WERI-Rb-1 (cell line): ENCODE results near the gene CDKAL1.
A peak's percentile ranks its signal among the peaks of the same experiment; 100 is the strongest.

Experiments used
- DNase-seq: peaks from one replicate; pipeline ENCODE4 v3.0.0-alpha.2; 2020
- H3K27ac ChIP-seq: fragments of 250-450 bp; sonication (Bioruptor Pico); 2 replicates; pipeline ENCODE4 v1.5.1; 2020; ENCODE audit warnings: mild to moderate bottlenecking, moderate library complexity
- H3K27me3 ChIP-seq: fragments of 250-450 bp; sonication (Bioruptor Pico); 2 replicates; pipeline ENCODE4 v1.5.1; 2021; ENCODE audit warnings: mild to moderate bottlenecking, low read depth, moderate library complexity; ENCODE audit not compliant: insufficient read depth, severe bottlenecking
- H3K36me3 ChIP-seq: fragments of 250-450 bp; sonication (Bioruptor Pico); 2 replicates; pipeline ENCODE4 v1.5.1; 2020; ENCODE audit warnings: mild to moderate bottlenecking, moderate library complexity
- H3K4me3 ChIP-seq: 2 replicates; pipeline ENCODE4 v1.5.1; 2011; ENCODE audit warnings: low read depth, mild to moderate bottlenecking, control low read depth, low read length
- H3K9me3 ChIP-seq: fragments of 250-450 bp; sonication (Bioruptor Pico); 2 replicates; pipeline ENCODE4 v1.5.1; 2021; ENCODE audit warnings: mild to moderate bottlenecking, moderate library complexity; ENCODE audit not compliant: severe bottlenecking
- TF ChIP-seq, protein P1 (sequence below): IDR thresholded peaks from 2 replicates; pipeline ENCODE4 v1.5.1; 2011; ENCODE audit warnings: low read depth, mild to moderate bottlenecking, control low read depth, inconsistent platforms, low read length

The CDKAL1 gene

DNA sequence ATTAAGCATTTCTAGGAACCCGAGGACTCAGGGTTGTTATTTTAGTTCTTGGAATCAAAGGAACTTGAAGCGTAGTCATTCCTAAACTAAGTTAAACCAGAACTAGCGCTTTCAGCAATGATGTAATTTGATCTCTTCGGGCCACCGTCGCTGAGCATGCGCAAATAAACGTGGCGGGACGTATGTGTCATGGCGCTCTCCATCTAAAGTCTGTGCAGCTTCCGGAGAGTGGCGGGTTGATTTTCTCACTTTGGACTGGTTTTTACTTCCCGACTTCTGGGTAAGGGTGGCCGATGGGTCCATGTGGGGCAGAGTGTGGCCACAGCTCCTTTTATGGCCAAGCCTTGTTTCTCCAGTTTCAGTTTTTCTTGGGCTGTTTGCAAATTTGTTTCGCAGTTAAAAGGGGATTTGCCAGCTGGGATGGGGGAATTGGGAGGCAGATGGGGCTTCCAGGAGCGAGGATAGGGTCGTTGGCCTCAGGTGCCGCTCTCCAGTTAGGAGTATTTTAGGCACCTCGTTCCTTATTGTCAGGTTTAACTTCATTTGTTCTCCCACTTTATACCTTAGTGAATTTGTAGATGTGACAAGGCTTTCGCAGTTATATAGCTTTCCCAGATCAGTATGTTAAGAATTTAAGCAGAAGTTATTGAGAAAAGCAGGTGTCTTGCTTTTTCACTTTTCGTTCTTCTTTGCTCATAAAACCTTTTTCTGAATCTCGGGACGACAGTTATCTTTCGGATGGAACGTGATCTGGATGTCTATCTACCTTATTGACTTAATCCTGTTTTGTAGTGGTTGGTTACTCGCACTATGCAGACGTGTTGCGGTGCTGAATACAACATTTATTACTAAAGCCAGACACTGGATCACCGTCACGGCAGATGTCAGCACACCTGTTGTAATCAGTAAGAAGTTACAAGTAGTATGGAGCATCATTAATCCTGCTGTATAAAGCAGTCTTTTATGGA, at the start of gene CDKAL1:
TSS of gene CDKAL1 (plus strand) at position 163 of the 968 bp plus-strand sequence. CDS start 11,894 bp downstream, outside the sequence.
- TF ChIP-seq, protein P1, sequence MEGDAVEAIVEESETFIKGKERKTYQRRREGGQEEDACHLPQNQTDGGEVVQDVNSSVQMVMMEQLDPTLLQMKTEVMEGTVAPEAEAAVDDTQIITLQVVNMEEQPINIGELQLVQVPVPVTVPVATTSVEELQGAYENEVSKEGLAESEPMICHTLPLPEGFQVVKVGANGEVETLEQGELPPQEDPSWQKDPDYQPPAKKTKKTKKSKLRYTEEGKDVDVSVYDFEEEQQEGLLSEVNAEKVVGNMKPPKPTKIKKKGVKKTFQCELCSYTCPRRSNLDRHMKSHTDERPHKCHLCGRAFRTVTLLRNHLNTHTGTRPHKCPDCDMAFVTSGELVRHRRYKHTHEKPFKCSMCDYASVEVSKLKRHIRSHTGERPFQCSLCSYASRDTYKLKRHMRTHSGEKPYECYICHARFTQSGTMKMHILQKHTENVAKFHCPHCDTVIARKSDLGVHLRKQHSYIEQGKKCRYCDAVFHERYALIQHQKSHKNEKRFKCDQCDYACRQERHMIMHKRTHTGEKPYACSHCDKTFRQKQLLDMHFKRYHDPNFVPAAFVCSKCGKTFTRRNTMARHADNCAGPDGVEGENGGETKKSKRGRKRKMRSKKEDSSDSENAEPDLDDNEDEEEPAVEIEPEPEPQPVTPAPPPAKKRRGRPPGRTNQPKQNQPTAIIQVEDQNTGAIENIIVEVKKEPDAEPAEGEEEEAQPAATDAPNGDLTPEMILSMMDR: no peak
- peak within 1 kb of the TSS; percentile 73 for H3K4me3 ChIP-seq
- peak within 1 kb of the TSS; percentile 96 for H3K27ac ChIP-seq
- peak; percentile 97 for DNase-seq
- H3K36me3 ChIP-seq: peaks cover 35% of the 10 kb centered on the region
- no peaks in the 10 kb centered on the region for H3K9me3 ChIP-seq
- H3K27me3 ChIP-seq: no peaks in the 10 kb centered on the region

DNA sequence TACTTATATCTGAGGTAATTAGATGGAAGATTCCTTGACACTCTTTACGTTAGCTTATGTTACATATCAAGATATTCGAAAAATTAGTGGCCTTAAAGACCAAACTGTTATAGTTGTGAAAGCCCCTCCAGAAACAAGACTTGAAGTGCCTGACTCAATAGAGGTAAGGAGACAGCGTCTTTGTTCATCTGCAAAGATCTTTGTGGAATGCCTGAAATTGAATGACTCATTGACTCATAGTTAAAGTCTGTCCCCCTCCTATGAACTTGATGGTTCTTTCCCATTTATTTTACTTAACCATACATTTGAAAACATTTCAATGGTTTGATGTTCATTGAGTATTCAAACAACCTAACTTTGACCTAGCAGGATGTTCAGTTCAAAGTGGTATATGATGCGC, 47.6 kb upstream of the CDKAL1 start:
- H3K4me3 ChIP-seq: no peak overlapping the region
- TF ChIP-seq, protein P1: no peak
- H3K27ac ChIP-seq: no peak overlapping the region
- H3K36me3 ChIP-seq: peaks cover 94% of the 10 kb centered on the region
- H3K27me3 ChIP-seq: no peaks in the 10 kb centered on the region
- no peaks in the 10 kb centered on the region for H3K9me3 ChIP-seq
- DNase-seq: no peak

DNA sequence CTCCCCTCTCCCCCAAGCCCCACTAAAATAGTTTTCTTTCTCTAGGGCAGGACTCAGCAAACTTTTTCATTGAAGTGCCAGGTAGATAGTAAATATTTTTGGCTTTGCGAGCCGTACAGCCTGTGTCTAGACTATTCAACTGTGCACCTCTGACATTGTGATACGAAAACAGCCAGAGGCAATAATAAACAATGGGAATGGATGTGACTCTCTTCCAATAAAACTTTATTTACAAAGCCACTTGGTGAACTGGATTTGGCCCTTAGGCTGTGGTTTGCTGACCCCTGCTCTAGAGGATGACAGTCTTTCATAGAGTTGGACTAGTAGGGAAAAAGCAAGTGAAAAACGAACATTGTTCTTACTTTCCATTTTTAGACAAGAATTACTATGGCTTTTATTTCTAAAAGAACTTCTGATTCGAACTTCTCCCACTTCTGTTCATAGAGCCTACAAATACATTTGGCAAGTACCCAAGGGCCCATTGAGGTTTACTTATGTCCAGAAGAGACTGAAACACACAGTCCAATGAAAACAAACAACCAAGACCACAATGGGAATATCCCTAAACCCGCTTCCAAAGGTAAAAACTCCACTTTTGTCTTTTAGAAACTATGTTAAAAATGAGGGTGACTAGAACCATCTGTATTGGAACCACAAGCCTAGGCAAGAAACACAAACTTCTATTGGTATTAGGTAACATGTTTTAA, 46.4 kb upstream of the CDKAL1 start:
- TF ChIP-seq, protein P1: no peak
- H3K4me3 ChIP-seq: no peak overlapping the region
- no peak overlapping the region for H3K27ac ChIP-seq
- peaks cover 86% of the 10 kb centered on the region for H3K36me3 ChIP-seq
- H3K27me3 ChIP-seq: no peaks in the 10 kb centered on the region
- H3K9me3 ChIP-seq: no peaks in the 10 kb centered on the region
- DNase-seq: no peak

DNA sequence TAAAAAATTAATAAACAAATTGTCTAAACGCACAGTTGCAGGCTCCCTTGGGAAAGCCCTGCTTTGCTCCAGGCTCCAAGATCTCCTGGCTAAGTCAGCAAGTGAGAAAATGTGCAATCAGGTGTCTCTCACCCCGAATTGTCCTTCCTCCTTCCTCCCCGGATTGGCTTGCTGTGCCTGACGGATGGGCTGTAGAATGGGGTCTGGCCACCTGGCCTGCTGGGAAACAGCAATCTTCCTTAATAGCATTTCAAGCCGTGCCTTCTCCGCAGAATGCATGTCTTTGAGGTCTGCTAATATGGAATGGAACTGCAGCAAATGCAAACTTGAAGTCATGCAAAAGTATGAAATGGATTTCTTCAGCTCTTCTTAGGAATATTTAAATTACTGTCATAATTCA, 43.7 kb upstream of the CDKAL1 start:
- H3K4me3 ChIP-seq: no peak overlapping the region
- no peak for DNase-seq
- peaks cover 61% of the 10 kb centered on the region for H3K36me3 ChIP-seq
- no peaks in the 10 kb centered on the region for H3K9me3 ChIP-seq
- H3K27me3 ChIP-seq: no peaks in the 10 kb centered on the region
- TF ChIP-seq, protein P1: no peak
- no peak overlapping the region for H3K27ac ChIP-seq

DNA sequence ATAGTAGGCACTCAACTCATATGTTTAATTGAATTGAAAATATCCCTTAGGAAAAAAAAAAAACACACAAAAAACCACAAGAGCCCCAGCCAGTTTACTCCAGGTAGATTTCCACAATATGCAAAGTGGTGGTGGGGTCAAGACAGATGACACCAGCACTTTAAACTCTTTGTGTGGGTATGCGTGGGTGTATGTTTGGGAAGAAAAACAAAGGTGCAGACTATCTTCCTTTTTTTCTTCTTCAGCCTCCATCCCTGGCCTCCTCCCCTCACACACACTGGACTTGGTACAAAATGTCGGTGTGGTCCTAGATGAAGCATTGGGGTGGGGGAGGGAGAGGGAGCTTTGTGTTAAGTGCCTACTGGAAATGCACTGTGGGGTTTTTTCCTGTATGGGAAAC, 42.2 kb upstream of the CDKAL1 start:
- no peaks in the 10 kb centered on the region for H3K27me3 ChIP-seq
- TF ChIP-seq, protein P1: no peak
- H3K4me3 ChIP-seq: no peak overlapping the region
- no peak overlapping the region for H3K27ac ChIP-seq
- H3K9me3 ChIP-seq: no peaks in the 10 kb centered on the region
- H3K36me3 ChIP-seq: peaks cover 45% of the 10 kb centered on the region
- DNase-seq: no peak
